ENCODE measurements around the gene WDR59.
"Not testable (repeated sequence)": the region's sequence is repeated elsewhere in the genome, so short reads cannot be mapped to it uniquely, and the experiment has no call there.

WDR59 gene

GRCh38 chr16:75011634-75012307, 26.8 kb upstream of the WDR59 start:
- no peak for DNase-seq (ENCODE audit: low read depth)

- no peak for DNase-seq (ENCODE audit: low read depth)
These were observed 25.5 kb upstream of the WDR59 start for GRCh38 chr16:75010427-75010826.

DNA sequence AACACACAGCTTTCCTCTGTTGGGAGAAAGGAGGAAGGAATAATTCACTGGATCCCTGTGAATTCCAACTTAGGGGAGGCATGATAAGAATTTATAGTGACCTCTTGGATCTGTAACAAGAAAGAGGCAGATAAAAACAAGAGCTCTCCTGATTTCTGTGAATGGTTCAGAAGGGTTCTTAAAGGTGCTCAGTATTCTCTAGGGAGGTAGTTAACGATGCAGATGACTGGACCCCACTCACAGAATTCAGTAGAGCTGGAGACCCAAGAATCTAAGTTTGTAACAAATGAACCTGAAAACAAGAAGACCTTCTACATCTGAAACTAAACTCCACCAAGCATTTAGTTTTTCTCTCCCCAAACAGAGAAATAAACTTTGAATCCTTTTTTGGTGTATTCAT, 22.5 kb upstream of the WDR59 start:
- DNase-seq (ENCODE audit: low read depth) = no peak

GRCh38 chr16:75005697-75006096, 20.8 kb upstream of the WDR59 start:
- no peak for DNase-seq (ENCODE audit: low read depth)

DNA sequence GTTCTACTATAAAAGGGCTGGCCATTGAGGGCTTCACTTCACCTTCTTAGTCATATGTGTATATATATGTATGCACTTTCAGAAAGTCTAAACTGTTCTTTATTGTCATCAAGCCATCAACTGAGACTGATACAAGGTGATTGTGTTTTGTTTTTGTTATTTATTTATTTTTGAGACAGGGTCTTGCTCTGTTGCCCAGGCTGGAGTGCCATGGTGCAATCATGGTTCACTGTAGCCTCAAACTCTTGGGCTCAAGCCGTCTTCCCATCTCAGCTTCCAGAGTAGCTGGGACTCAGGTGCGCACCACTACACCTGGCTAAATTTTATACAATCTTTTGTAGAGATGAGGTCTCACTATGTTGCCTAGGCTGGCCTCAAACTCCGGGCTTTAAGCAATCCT, 19.5 kb upstream of the WDR59 start:
- no peak for DNase-seq (ENCODE audit: low read depth)

- no peak for DNase-seq (ENCODE audit: low read depth)
These were observed 19.0 kb upstream of the WDR59 start for GRCh38 chr16:75003931-75004330.

GRCh38 chr16:75002474-75002873, 17.6 kb upstream of the WDR59 start:
- DNase-seq (ENCODE audit: low read depth) = no peak

- DNase-seq (ENCODE audit: low read depth) = no peak
These were observed 15.7 kb upstream of the WDR59 start for GRCh38 chr16:75000481-75001081.

- DNase-seq (ENCODE audit: low read depth) = peak; percentile 49
These were observed 14.9 kb upstream of the WDR59 start for GRCh38 chr16:74999609-75000480.

GRCh38 chr16:74999219-74999608, 14.3 kb upstream of the WDR59 start:
- DNase-seq (ENCODE audit: low read depth) = no peak

DNA sequence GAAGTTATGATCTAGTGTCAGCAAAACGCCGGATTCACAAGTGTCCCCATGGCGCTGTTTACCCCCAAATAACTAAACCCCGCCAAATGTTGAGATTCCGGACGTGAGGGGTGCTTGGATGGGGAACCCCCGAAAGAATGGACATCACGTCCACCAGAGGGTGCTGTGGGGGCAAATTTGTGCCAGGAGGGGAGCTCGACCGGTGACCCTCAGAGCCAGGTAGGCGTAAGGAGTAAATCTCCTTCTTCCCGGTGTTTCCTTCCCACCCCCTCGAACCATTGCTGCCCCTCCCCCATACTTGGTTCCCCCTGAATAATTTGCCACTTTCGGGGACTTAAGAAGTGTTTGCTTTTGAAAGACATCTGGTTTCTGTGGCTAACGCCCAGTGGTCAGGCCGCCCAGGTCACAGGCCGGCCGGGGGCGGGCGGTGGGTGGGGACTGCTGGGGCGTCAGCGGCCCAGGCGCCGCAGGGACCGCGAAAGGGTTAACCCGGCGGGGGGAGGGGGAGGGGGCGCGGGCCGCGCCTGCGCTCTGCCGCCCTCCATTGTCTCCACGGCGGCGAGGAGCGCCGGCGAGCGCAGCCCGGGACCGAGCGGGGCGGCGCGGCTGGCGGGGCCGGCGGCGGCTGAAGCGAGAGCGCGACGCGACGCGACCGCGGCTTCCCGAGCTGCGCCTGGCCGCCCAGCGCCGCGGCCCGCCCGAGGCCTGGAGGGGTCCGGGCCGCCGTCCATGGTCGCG, 13.7 kb upstream of the WDR59 start, which contains the start of gene ZNRF1:
TSS of gene ZNRF1 (plus strand) at position 544 of the 738 bp plus-strand sequence. CDS start 648 bp downstream, outside the sequence.
- peak; percentile 77 for DNase-seq (ENCODE audit: low read depth)

- DNase-seq (ENCODE audit: low read depth) = no peak
These were observed 12.1 kb upstream of the WDR59 start for GRCh38 chr16:74997042-74997491.

DNA sequence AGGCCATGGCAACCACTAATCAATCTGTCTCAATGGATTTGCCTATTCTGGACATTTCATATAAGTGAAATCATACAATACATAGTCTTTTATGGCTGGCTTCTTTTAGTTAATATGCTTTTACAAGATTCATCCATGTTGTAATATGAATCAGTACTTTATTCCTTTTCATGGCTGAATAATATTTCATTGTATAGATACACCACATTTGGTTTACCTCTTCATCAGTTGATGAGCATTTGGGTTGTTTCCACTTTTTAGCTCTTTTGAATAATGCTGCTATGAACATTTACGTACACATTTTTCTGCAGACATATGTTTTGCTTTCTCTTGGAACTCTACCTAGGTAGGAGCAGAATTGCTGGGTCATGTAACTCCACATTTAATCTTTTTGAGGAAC, 11.1 kb upstream of the WDR59 start:
- DNase-seq (ENCODE audit: low read depth) = no peak

GRCh38 chr16:74991593-74992403, 6.9 kb upstream of the WDR59 start:
- DNase-seq (ENCODE audit: low read depth) = no peak

DNA sequence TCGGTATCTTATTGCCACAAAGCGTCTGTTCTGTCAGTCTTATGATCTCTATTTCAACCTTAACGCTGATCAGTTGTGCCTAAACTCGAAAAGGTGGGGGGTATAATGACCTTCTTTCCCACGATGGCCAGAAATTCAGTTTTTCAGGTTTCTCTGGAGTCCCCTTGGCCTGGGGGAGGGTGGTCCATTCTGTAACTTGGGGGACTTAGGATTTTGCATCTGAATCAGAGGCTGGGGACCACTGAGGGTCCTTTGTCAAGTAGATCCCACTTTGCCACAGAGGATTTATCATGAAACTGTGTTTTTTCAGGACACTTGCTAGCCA, 6.3 kb upstream of the WDR59 start:
- DNase-seq (ENCODE audit: low read depth) = no peak

DNA sequence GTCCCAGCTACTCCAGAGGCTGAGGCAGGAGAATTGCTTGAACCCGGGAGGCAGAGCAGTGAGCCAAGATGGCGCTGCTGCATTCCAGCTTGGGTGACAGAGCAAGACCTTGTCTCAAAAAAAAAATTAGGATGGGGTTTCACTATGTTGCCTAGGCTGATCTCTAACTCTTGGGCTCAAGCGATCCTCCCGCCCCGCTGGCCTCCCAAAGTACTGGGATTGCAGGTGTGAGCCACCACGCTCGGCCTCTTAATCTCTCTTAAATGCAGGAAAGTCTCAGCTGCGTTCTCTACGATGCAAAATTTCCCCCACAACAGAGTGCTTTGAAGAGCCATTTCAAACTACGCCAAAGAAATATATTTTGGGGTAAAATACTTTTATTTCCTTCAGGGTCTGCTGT, 5.9 kb upstream of the WDR59 start:
- DNase-seq (ENCODE audit: low read depth) = no peak

GRCh38 chr16:74989864-74990263, 4.9 kb upstream of the WDR59 start:
- DNase-seq (ENCODE audit: low read depth) = not testable (repeated sequence)

DNA sequence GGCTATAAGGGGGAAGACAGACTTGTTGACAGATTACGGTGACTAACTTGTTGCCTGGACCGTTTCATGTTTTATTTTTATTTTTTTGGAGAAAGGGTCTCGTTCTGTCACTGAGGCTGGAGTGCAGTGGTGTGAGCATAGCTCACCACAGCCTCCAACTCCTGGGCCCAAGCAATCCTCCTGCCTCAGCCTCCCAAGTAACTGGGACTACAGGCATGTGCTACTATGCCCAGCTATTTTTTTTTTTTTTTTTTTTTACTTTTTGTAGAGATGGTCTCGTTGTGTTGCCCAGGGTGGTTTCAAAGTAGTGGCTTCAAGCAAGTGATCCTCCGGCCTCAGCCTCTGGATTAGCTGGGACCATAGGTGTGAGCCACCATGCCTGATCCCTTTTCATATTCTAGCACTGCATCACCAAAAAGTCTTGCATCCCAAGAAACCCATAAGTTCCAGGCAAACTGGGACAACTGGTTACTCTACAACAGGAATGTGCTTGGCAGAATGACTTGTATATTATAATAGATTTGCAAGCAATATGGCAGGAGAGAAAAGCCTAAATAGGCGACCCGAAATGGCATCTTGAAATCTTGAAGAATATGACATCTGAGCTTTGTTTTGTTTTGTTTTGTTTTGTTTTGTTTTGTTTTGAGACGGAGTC, 2.2 kb upstream of the WDR59 start:
- no peak for DNase-seq (ENCODE audit: low read depth)

DNA sequence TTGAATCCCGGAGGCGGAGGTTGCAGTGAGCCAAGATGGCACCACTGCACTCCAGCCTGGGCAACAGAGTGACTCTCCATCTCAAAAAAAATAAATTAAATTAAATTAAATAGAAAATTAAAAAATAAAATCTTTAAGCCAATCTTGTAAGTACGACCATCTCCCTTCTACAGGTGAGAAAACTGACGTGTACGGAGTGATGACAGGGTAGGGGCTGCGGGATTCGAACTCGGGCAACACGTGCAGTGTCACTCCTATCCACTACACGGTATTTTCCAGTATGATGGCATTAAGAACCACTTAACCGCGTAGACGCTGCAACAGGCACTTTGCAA, 762 bp downstream of the WDR59 start:
- no peak for DNase-seq (ENCODE audit: low read depth)

DNA sequence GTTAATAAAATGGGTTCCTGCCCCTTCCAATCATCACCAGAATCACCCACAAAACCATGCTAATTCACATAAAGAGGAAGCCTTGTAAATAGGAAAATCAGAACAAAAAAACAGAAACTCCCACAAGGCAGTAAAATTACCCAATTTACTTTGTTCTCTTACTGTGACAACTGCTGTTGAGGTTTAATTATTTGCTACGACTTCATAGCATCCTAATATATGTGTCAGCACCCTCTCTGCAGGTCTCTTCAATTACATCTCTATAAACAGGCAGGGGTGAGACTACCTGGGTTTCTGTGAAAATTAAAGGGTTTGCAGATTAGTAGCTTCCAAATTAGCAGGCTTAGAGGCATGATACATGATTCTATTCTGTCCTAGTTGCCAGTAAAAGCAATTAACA, 2.7 kb downstream of the WDR59 start:
- DNase-seq (ENCODE audit: low read depth) = no peak

- DNase-seq (ENCODE audit: low read depth) = no peak
These were observed 9.3 kb downstream of the WDR59 start for GRCh38 chr16:74975591-74975990.

Measured in activated T-cell treated with anti-CD3 and anti-CD28 coated beads for 1 hour (primary cell).